ENCODE results near the gene RGS7. TPM values are rescaled to one million over a fixed set of nuclear protein-coding genes. Genes with fewer than 3 reads are reported as not detected.

Gene RGS7
- total RNA-seq, 4 donors from 2014 or later, result 0.39 TPM; not detected in 3

DNA sequence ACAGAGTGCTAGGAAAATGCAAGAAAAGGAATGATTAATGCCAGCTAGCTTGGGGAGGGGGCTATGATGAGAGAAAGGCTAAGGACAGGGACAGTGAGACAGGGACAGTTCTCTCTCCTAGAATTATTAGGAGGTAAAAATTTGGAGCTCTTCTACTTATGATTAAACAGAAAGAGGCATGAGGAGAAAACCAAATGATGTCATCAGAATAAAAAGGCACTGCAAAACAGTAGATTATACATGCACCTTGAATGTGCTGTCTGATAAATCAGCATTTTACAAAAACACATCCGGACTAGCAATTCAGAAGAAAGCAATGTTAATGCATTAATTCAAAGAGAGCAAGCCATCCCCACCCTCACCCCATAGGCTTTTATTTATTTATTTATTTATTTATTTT lies 277.5 kb downstream of the RGS7 start:
- no peaks in the 10 kb centered on the region for H3K36me3 ChIP-seq
- intact Hi-C loops (cut with DNase I), result no loop called here
- DNase-seq, result no peak
- no peaks in the 10 kb centered on the region for H3K4me1 ChIP-seq
- WGBS, 2 donors, result 85 to 94% methylated on average over 1 of the region's 1 CpG
- no peak overlapping the region for H3K4me3 ChIP-seq (replicated peaks in 1 of 3)
- no peak overlapping the region for H3K27ac ChIP-seq
- no peak for TF ChIP-seq POLR2A (IDR thresholded peaks at IDR 0.05)
- TF ChIP-seq, protein P1, sequence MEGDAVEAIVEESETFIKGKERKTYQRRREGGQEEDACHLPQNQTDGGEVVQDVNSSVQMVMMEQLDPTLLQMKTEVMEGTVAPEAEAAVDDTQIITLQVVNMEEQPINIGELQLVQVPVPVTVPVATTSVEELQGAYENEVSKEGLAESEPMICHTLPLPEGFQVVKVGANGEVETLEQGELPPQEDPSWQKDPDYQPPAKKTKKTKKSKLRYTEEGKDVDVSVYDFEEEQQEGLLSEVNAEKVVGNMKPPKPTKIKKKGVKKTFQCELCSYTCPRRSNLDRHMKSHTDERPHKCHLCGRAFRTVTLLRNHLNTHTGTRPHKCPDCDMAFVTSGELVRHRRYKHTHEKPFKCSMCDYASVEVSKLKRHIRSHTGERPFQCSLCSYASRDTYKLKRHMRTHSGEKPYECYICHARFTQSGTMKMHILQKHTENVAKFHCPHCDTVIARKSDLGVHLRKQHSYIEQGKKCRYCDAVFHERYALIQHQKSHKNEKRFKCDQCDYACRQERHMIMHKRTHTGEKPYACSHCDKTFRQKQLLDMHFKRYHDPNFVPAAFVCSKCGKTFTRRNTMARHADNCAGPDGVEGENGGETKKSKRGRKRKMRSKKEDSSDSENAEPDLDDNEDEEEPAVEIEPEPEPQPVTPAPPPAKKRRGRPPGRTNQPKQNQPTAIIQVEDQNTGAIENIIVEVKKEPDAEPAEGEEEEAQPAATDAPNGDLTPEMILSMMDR (IDR thresholded peaks at IDR 0.05), result no peak
- H3K9me3 ChIP-seq, result no peaks in the 10 kb centered on the region
- no peaks in the 10 kb centered on the region for H3K27me3 ChIP-seq

DNA sequence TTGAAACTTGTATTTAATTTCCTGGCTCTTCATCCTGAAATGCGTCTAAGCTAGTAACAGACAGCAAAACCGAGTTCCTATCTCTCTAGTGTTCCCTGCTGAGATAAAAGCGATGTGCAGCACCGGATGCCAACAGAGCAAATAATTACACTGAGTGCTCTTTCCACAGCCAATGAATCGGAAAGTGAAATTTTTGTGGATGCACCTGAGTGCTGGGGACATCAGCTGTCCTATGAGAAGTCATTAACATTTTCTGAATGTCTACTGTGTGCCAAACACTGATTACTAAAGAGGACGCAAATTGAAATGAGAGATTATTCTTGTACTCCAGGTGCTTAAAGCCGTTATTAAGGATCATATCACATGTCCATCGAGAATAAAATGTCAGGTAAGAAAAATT lies 278.0 kb downstream of the RGS7 start:
- Histone ChIP-seq H3K4me3 (replicated peaks in 1 of 3) (no peak overlapping the region), H3K4me1 (no peaks in the 10 kb centered on the region), H3K9me3 (no peaks in the 10 kb centered on the region), H3K36me3 (no peaks in the 10 kb centered on the region), H3K27ac (no peak overlapping the region), H3K27me3 (no peaks in the 10 kb centered on the region)
- TF ChIP-seq, protein P1 (IDR thresholded peaks at IDR 0.05), result no peak
- no peak for TF ChIP-seq POLR2A (IDR thresholded peaks at IDR 0.05)
- DNase-seq, result no peak
- 36 to 41% methylated on average over 8 of the region's 8 CpGs for WGBS, 2 donors
- intact Hi-C loops (cut with DNase I), result no loop called here

DNA sequence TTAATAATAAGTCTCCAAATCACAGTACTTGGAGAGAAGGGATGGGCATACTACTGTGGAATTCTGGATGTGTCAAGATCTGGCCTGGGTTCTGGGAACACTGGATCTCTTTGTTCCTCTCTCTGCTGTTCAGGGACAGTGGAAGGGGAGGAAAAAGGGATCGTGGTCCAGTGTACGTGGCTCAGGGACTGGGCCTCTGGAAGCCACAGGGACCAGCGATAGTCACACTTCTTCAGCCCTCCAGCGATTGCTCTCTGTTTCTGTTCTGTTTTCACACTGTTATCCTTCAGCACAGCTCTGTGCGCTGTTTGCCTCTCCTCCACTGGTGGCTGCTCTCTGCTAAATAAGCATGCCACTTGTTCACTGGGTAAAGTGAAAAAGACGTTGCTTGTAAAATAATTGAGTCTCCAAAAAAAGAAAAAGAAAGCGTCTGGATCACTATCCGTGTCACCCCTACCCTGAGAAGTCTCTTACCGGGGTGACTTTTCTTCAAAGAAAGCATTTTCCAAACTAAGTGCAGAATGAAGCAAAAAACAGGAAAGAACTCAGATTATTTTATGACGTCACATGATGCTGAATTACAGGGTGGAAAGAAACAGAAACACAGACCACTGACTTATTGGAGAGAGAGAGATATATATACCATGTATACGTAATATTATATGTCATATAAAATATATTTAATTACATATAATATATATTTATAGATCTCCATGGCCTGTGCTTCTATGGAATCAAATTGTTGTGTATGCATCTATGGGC lies 279.4 kb downstream of the RGS7 start:
- Histone ChIP-seq H3K4me1 (no peaks in the 10 kb centered on the region), H3K27ac (no peak overlapping the region), H3K27me3 (no peaks in the 10 kb centered on the region), H3K4me3 (replicated peaks in 1 of 3) (no peak overlapping the region), H3K36me3 (no peaks in the 10 kb centered on the region), H3K9me3 (no peaks in the 10 kb centered on the region)
- DNase-seq, result no peak
- whole genome bisulfite sequencing, 2 donors, result 23 to 31% methylated on average over 11 of the region's 11 CpGs
- intact Hi-C loops (cut with DNase I), result no loop called here
- no peak for TF ChIP-seq POLR2A (IDR thresholded peaks at IDR 0.05)
- TF ChIP-seq, protein P1 (IDR thresholded peaks at IDR 0.05), result no peak

DNA sequence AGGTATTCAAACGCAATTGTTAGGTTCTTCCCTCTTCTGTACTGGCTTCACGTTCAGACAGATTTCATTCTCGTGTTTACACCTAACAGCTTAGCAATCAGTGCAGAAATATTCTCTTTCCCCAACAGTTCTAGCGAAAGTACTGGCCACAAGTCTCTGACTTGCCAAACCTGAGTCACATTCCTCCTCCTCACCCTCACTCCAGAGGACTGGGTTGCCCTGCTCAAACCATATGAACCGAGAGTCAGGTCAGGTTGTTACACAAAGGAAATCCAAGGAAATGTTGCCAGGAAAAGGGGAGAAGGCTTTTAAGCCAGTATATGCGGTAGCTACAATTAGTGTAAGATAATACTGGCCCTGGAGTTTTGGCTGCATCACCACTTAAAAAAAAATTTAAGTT lies 282.5 kb downstream of the RGS7 start:
- intact Hi-C loops (cut with DNase I), result no loop called here
- 65 to 69% methylated on average over 6 of the region's 6 CpGs for whole genome bisulfite sequencing, 2 donors

DNA sequence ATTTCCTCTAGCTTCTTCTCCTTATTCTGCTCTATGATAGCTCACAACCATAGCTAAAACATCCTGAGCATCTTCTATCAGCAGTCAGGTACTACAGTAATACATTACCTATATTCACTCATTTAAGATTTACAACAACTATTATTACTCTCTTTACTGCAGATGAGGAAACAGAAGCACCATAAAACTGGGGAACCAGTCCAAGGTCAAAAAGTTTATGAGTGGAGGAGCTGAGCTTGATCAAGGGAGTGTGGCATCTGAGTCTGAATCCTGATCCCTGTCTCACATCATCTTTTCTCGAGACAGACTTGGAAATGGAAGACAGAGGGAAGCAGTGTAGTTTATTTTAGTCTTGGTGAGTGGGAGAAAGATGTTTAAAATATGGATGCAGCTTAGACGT lies 288.6 kb downstream of the RGS7 start:
- no peak overlapping the region for H3K27ac ChIP-seq
- TF ChIP-seq, protein P1 (IDR thresholded peaks at IDR 0.05), result no peak
- TF ChIP-seq POLR2A (IDR thresholded peaks at IDR 0.05), result no peak
- 78 to 86% methylated on average over 2 of the region's 2 CpGs for WGBS, 2 donors
- intact Hi-C loops (cut with DNase I), result no loop called here
- H3K4me1 ChIP-seq, result no peaks in the 10 kb centered on the region
- no peaks in the 10 kb centered on the region for H3K27me3 ChIP-seq
- no peak overlapping the region for H3K4me3 ChIP-seq (replicated peaks in 1 of 3)
- H3K36me3 ChIP-seq, result no peaks in the 10 kb centered on the region
- H3K9me3 ChIP-seq, result no peaks in the 10 kb centered on the region
- no peak for DNase-seq

More for the DNA sequence above, 282.5 kb downstream of the RGS7 start:
- Histone ChIP-seq H3K36me3 (no peaks in the 10 kb centered on the region), H3K4me3 (replicated peaks in 1 of 3) (no peak overlapping the region), H3K9me3 (no peaks in the 10 kb centered on the region), H3K27me3 (no peaks in the 10 kb centered on the region), H3K27ac (no peak overlapping the region), H3K4me1 (no peaks in the 10 kb centered on the region)
- no peak for DNase-seq
- TF ChIP-seq POLR2A (IDR thresholded peaks at IDR 0.05), result no peak
- TF ChIP-seq, protein P1 (IDR thresholded peaks at IDR 0.05), result no peak

All from thyroid gland (tissue), 4 donors.